HepG2 (cell line): ENCODE data around the gene NTM. TPM values are rescaled to one million over a fixed set of nuclear protein-coding genes. Genes with fewer than 3 reads are reported as not detected.

Experiments
- ATAC-seq: fragments of 200-7000 bp; cut with Tn5 transposase; 3 replicates; pipeline ENCODE4 v1.9.1; 2020; ENCODE audit warnings: mild to moderate bottlenecking, moderate library complexity
- BruUV-seq: library from RNA; stranded (reverse); fragments of 400-500 nt; replicated peaks from 2 replicates; lab custom pipeline; 2021; lab: Mats Ljungman, UMichigan
- CTCF ChIA-PET: fragments of 300-600 bp; formaldehyde crosslinking; extraction: SDS; loops from one replicate; lab custom pipeline; 2021; ENCODE audit warnings: low total read pairs, inconsistent platforms, low intra/inter-chr PET ratio; lab: Yijun Ruan, JAX
- POLR2A ChIA-PET: fragments of 350-600 bp; sonication (Branson Sonifier 250); formaldehyde crosslinking; loops from one replicate; lab custom pipeline; 2020; ENCODE audit warnings: antibody characterized with exemption, inconsistent platforms; lab: Yijun Ruan, JAX
- DNase-seq: peaks from one replicate; pipeline ENCODE4 v3.0.0-alpha.2; 2015; ENCODE audit warnings: low spot score
- FAIRE-seq: peaks from 3 replicates; lab custom pipeline; 2011; peaks lifted over from hg19 to GRCh38; lab: Jason Lieb, UNC
- H2AFZ ChIP-seq: one replicate; pipeline ENCODE4 v1.6.1; 2011; ENCODE audit warnings: low read length, inconsistent platforms
- H3K27ac ChIP-seq: fragments of 300-600 bp; 3 replicates; pipeline ENCODE4 v1.8.0; 2011; ENCODE audit warnings: mixed run types, mild to moderate bottlenecking, mixed read lengths, low read length, inconsistent platforms; ENCODE audit not compliant: insufficient read depth; ENCODE audit errors: extremely low read length
- H3K27me3 ChIP-seq, 2 experiments: fragments of 200-600 bp in 1 of 2; 2 replicates in 1 of 2; 3 replicates in 1 of 2; pipeline versions ENCODE4 v1.6.0 to v1.8.0; 2011; ENCODE audit warnings: low read length in 2 of 2, mild to moderate bottlenecking in 2 of 2, moderate library complexity in 2 of 2, inconsistent platforms in 1 of 2; ENCODE audit not compliant: insufficient read depth in 2 of 2, control insufficient read depth in 1 of 2
- H3K36me3 ChIP-seq, 2 experiments: fragments of 200-600 bp in 1 of 2; replicated peaks in 1 of 2; 2 replicates in 1 of 2; 3 replicates in 1 of 2; pipeline versions ENCODE4 v1.5.1 to v1.8.0; 2011; ENCODE audit warnings: low read length in 2 of 2, inconsistent platforms in 1 of 2; ENCODE audit not compliant: insufficient read depth in 2 of 2, control insufficient read depth in 1 of 2
- H3K4me1 ChIP-seq: 2 replicates; pipeline ENCODE4 v1.5.1; 2012; ENCODE audit warnings: low read length, inconsistent platforms; ENCODE audit not compliant: insufficient read depth
- H3K4me2 ChIP-seq: 2 replicates; pipeline ENCODE4 v1.6.0; 2011; ENCODE audit warnings: low read depth, low read length, inconsistent platforms
- H3K4me3 ChIP-seq, 3 experiments: fragments of 200-600 bp in 1 of 3; sonication (generic), shearing (Covaris generic) in 1 of 3; replicated peaks in 1 of 3; 2 replicates each; pipeline ENCODE4 v1.5.1; 2011 to 2016; ENCODE audit warnings: low read length in 3 of 3, inconsistent platforms in 2 of 3, low read depth in 2 of 3, mild to moderate bottlenecking in 2 of 3, control low read depth in 1 of 3, mixed read lengths in 1 of 3; ENCODE audit not compliant: insufficient read depth in 1 of 3
- H3K79me2 ChIP-seq: one replicate; pipeline ENCODE4 v1.6.1; 2011; ENCODE audit warnings: low read length, inconsistent platforms; ENCODE audit not compliant: insufficient read depth
- H3K9ac ChIP-seq: 2 replicates; pipeline ENCODE4 v1.6.0; 2011; ENCODE audit warnings: mild to moderate bottlenecking, low read depth, low read length, inconsistent platforms; ENCODE audit not compliant: insufficient read depth
- H3K9me3 ChIP-seq: 2 replicates; pipeline ENCODE4 v1.5.1; 2012; ENCODE audit warnings: mild to moderate bottlenecking, low read length
- H4K20me1 ChIP-seq: 2 replicates; pipeline ENCODE4 v1.6.0; 2011; ENCODE audit warnings: inconsistent platforms, mild to moderate bottlenecking, low read length, moderate library complexity; ENCODE audit not compliant: insufficient read depth
- AKNA ChIP-seq: sonication (generic); formaldehyde crosslinking; IDR thresholded peaks from 2 replicates; pipeline ENCODE4 v1.4.0; 2020; ENCODE audit warnings: missing genetic modification reagents, borderline replicate concordance
- EHMT2 ChIP-seq: fragments of 200-600 bp; sonication (generic); IDR thresholded peaks from 2 replicates; pipeline ENCODE4 v1.7.0; 2017; ENCODE audit warnings: antibody characterized with exemption, low read depth, low read length, borderline replicate concordance
- MIER2 ChIP-seq: IDR thresholded peaks from 2 replicates; pipeline ENCODE4 v1.6.1; 2016; ENCODE audit warnings: missing biosample characterization, missing genetic modification reagents
- REST ChIP-seq, 2 experiments: IDR thresholded peaks; 2 replicates each; pipeline ENCODE4 v1.6.1; 2011 to 2012; ENCODE audit warnings: low read length in 2 of 2, borderline replicate concordance in 1 of 2, low read depth in 1 of 2, mild to moderate bottlenecking in 1 of 2, moderate library complexity in 1 of 2
- THAP9 ChIP-seq: sonication (generic); formaldehyde crosslinking; IDR thresholded peaks from 2 replicates; pipeline ENCODE4; 2020; ENCODE audit warnings: missing genetic modification reagents, mild to moderate bottlenecking, borderline replicate concordance
- ZIK1 ChIP-seq: sonication (generic); formaldehyde crosslinking; IDR thresholded peaks from 2 replicates; pipeline ENCODE4 v1.5.0; 2020; ENCODE audit warnings: mild to moderate bottlenecking, low read depth, missing genetic modification reagents, borderline replicate concordance
- ZNF441 ChIP-seq: sonication (generic); formaldehyde crosslinking; IDR thresholded peaks from 2 replicates; pipeline ENCODE4 v1.7.0; 2021; ENCODE audit warnings: missing genetic modification reagents, borderline replicate concordance
- WGBS: methylation state at CpG from one replicate; pipeline ENCODE4 v1.1.6; 2017; ENCODE audit warnings: low lambda C conversion rate; 5-methylcytosine and 5-hydroxymethylcytosine counted together
- in situ Hi-C: cut with HindIII; loops from 2 replicates; pipeline ENCODE4 v1.10.0; 2017; ENCODE audit warnings: low pct_unique_long_range_greater_than_20kb; ENCODE audit not compliant: extremely low pct_ligation_motif_present
- intact Hi-C: fragments of 100-400 bp; cut with micrococcal nuclease; formaldehyde crosslinking; loops from one replicate; pipeline ENCODE4 v1.10.0; 2022; ENCODE audit not compliant: unreplicated experiment
- polyA plus RNA-seq, 8 experiments: library from polyadenylated mRNA; depleted of rRNA in 3 of 8; stranded (reverse) in 7 of 8; unstranded in 1 of 8; fragments of >200 nt; fragmentation: Illumina TruSeq in 4 of 8; extraction: Trizol in 4 of 8; gene quantifications; 2 replicates each; pipeline versions ENCODE4 v1.2.1 to v1.2.3, GENCODE V29; 2011 to 2016; ENCODE audit warnings: low read depth in 4 of 8, missing spikeins in 1 of 8, mixed read lengths in 1 of 8; ENCODE audit not compliant: insufficient read depth in 1 of 8
- total RNA-seq, 5 experiments: library from RNA; depleted of rRNA; stranded (reverse); fragments of >200 nt; fragmentation: Illumina TruSeq; extraction: Trizol; gene quantifications; 2 replicates each; pipeline ENCODE4 v1.2.3, GENCODE V29; 2016; ENCODE audit warnings: low read depth in 1 of 5

NTM gene
- total and polyA plus RNA-seq, 2 of the 13 experiments (the other 11 are each of a cell fraction or from before 2014, with no cell fraction given), result not detected

GRCh38 chr11:132177106-132177505 lies 806.7 kb downstream of the NTM start:
- H3K27me3 ChIP-seq, result no peaks in the 10 kb centered on the region
- POLR2A ChIA-PET, result no interaction called here
- TF ChIP-seq AKNA (CRISPR knock-in tag) (no peak), ZNF441 (CRISPR knock-in tag) (no peak), ZIK1 (CRISPR knock-in tag) (no peak), EHMT2 (0 out of 2 replicates have a peak, but pooled peaks have one; percentile 27), THAP9 (CRISPR knock-in tag) (no peak), MIER2 (CRISPR knock-in tag) (peak; percentile 93), REST (IDR thresholded peaks at IDR 0.05; ENCODE audit: borderline replicate concordance in 1 of 2, low read depth in 1 of 2, low read length in 2 of 2) (peak; percentile 28 to 93)
- TF ChIP-seq, all 625 proteins: peak for 3
- in situ Hi-C loops (no loop called here), intact Hi-C loops (no loop called here)
- no peaks in the 10 kb centered on the region for H3K4me1 ChIP-seq
- no peak overlapping the region for H3K4me2 ChIP-seq
- FAIRE-seq (no peak), ATAC-seq (no peak), DNase-seq (peak; percentile 9)
- CTCF ChIA-PET, result no interaction called here
- no peaks in the 10 kb centered on the region for H3K79me2 ChIP-seq
- no TSS peak for BruUV-seq
- no peaks in the 10 kb centered on the region for H3K36me3 ChIP-seq
- H3K9ac ChIP-seq, result no peak overlapping the region
- no peak overlapping the region for H2AFZ ChIP-seq
- H3K9me3 ChIP-seq, result peaks cover 14% of the 10 kb centered on the region
- H3K4me3 ChIP-seq, result no peak overlapping the region
- no peaks in the 10 kb centered on the region for H4K20me1 ChIP-seq
- WGBS, result 0% methylated on average over 1 of the region's 1 CpG
- no peak overlapping the region for H3K27ac ChIP-seq
